Measurements from ENCODE around the gene CCDC57.

DNA sequence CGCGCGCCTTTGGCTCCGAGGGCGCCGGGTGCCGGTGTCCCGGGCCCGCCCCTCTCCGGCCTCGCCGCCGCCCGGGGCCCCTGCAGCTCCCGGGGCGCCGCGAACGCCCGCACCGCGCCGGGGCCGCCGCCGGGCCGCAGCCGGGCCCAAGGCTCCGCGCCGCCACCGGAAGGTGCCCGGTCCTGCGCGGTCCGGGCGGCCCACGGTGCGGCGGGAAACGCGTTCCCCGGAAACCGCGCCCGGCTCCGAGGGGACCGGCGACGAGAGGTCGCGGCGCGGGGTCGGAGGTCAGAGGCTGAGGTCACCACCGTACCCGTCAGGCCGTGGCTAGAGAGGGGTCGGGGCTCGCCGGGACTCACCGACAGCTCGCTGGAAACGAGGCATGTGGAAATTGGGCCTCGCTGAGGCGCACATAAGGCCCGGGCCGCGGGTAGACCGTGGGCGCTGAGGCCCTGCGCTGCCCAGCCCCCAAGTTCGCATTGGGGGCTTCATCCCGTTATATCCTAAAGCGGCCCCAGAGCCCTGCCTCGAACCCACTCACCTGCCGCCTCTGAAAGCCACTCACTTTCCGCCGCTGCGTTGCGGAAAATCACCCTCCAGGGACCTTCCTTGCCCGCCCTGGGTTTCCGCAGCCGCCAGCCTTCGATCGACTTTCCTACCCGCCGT lies 146.9 kb downstream of the CCDC57 start, which contains the start of gene DUS1L:
- no peak for TF ChIP-seq FOS (IDR thresholded peaks at IDR 0.05; ENCODE audit: low read depth, low read length)
- TF ChIP-seq, protein P1, sequence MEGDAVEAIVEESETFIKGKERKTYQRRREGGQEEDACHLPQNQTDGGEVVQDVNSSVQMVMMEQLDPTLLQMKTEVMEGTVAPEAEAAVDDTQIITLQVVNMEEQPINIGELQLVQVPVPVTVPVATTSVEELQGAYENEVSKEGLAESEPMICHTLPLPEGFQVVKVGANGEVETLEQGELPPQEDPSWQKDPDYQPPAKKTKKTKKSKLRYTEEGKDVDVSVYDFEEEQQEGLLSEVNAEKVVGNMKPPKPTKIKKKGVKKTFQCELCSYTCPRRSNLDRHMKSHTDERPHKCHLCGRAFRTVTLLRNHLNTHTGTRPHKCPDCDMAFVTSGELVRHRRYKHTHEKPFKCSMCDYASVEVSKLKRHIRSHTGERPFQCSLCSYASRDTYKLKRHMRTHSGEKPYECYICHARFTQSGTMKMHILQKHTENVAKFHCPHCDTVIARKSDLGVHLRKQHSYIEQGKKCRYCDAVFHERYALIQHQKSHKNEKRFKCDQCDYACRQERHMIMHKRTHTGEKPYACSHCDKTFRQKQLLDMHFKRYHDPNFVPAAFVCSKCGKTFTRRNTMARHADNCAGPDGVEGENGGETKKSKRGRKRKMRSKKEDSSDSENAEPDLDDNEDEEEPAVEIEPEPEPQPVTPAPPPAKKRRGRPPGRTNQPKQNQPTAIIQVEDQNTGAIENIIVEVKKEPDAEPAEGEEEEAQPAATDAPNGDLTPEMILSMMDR (conservative IDR thresholded peaks at IDR 0.05; ENCODE audit: low read depth, low read length) = no peak
- no peak for TF ChIP-seq CEBPB (IDR thresholded peaks at IDR 0.05; ENCODE audit: low read depth, low read length)
- TF ChIP-seq, protein P2, sequence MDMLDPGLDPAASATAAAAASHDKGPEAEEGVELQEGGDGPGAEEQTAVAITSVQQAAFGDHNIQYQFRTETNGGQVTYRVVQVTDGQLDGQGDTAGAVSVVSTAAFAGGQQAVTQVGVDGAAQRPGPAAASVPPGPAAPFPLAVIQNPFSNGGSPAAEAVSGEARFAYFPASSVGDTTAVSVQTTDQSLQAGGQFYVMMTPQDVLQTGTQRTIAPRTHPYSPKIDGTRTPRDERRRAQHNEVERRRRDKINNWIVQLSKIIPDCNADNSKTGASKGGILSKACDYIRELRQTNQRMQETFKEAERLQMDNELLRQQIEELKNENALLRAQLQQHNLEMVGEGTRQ (IDR thresholded peaks at IDR 0.05; ENCODE audit: low read depth, low read length) = no peak
- TF ChIP-seq CHD1 (IDR thresholded peaks at IDR 0.05; ENCODE audit: low read depth, low read length) = no peak
- TF ChIP-seq MAFK (IDR thresholded peaks at IDR 0.05; ENCODE audit: low read depth, low read length) = no peak
- TF ChIP-seq RCOR1 (IDR thresholded peaks at IDR 0.05; ENCODE audit: insufficient replicate concordance, low read length) = no peak
- no peak for TF ChIP-seq SMC3 (IDR thresholded peaks at IDR 0.05; ENCODE audit: low read depth, low read length)

Measured in IMR-90 (cell line).